Colonic mucosa (tissue), 4 donors: ENCODE results near the gene OR14K1. TPM values are rescaled to one million over a fixed set of nuclear protein-coding genes. Genes with fewer than 3 reads are reported as not detected.
"Not testable (repeated sequence)": the region's sequence is repeated elsewhere in the genome, so short reads cannot be mapped to it uniquely, and the experiment has no call there.

Experiments used
- DNase-seq: peaks from one replicate; pipeline ENCODE4 v3.0.0-alpha.2; 2020
- H3K27ac ChIP-seq: fragments of 200-600 bp; one replicate; pipeline ENCODE4 v1.8.0; 2021
- H3K27me3 ChIP-seq: fragments of 200-600 bp; one replicate; pipeline ENCODE4 v1.8.0; 2021
- H3K36me3 ChIP-seq: fragments of 200-600 bp; one replicate; pipeline ENCODE4 v1.8.0; 2021
- H3K4me1 ChIP-seq: fragments of 200-600 bp; one replicate; pipeline ENCODE4 v1.8.0; 2021; ENCODE audit warnings: mild to moderate bottlenecking
- H3K4me3 ChIP-seq: fragments of 200-600 bp; one replicate; pipeline ENCODE4 v1.8.0; 2021
- H3K9ac ChIP-seq, 2 donors: one replicate each; pipeline ENCODE4 v1.7.0; 2013; ENCODE audit warnings: control low read depth in 2 of 2, low read depth in 2 of 2, low read length in 2 of 2
- H3K9me3 ChIP-seq: fragments of 200-600 bp; one replicate; pipeline ENCODE4 v1.8.0; 2021
- CTCF ChIP-seq: fragments of 200-600 bp; IDR thresholded peaks from one replicate; pipeline ENCODE4 v1.8.0; 2022; ENCODE audit warnings: antibody characterized with exemption, mild to moderate bottlenecking
- intact Hi-C: fragments of 100-400 bp; cut with DNase I; formaldehyde crosslinking; loops from one replicate; pipeline ENCODE4 v1.14.1; 2022
- total RNA-seq, 2 donors: library from RNA; stranded (reverse); fragmentation: NEBNext Ultra II Directional in 1 of 2; extraction: Animal tissue kit (Norgen Biotek cat#: 25700) in 1 of 2; gene quantifications; one replicate each; pipeline ENCODE4 v1.2.1, GENCODE V29; 2021
- donor health status: healthy.
- donor health status: DM: no; HTN: no; CAD: no.
- donor health status: DM: no; HTN: no; CAD: no.

OR14K1 gene
- total RNA-seq, 2 donors from 2014 or later = not detected

GRCh38 chr1:247749870-247750269 lies 11.5 kb downstream of the OR14K1 start:
- intact Hi-C loops = no loop called here
- no peak overlapping the region for H3K4me3 ChIP-seq
- TF ChIP-seq CTCF = no peak
- no peaks in the 10 kb centered on the region for H3K36me3 ChIP-seq
- no peaks in the 10 kb centered on the region for H3K4me1 ChIP-seq
- H3K27me3 ChIP-seq = no peaks in the 10 kb centered on the region
- no peak overlapping the region for H3K27ac ChIP-seq
- DNase-seq = no peak
- no peaks in the 10 kb centered on the region for H3K9me3 ChIP-seq
- no peak overlapping the region for H3K9ac ChIP-seq

- H3K9me3 ChIP-seq, H3K27ac ChIP-seq, H3K4me1 ChIP-seq, H3K9ac ChIP-seq, DNase-seq, H3K36me3 ChIP-seq, intact Hi-C loops, H3K27me3 ChIP-seq, H3K4me3 ChIP-seq: not testable (repeated sequence)
These were observed 15.9 kb downstream of the OR14K1 start for GRCh38 chr1:247754311-247754710.

GRCh38 chr1:247760456-247760855 lies 22.0 kb downstream of the OR14K1 start, which contains the start of gene OR1C1:
OR1C1 (minus strand) TSS chr1:247760556; CDS start chr1:247758406, 2,150 bp downstream.
- H3K4me3 ChIP-seq = no peak within 1 kb of the TSS
- TF ChIP-seq CTCF = no peak

GRCh38 chr1:247769603-247770002 lies 31.2 kb downstream of the OR14K1 start:
- H3K9ac ChIP-seq = no peak overlapping the region
- TF ChIP-seq CTCF = no peak
- H3K36me3 ChIP-seq = no peaks in the 10 kb centered on the region
- no peaks in the 10 kb centered on the region for H3K27me3 ChIP-seq
- no peak overlapping the region for H3K4me3 ChIP-seq
- no peak for DNase-seq
- no peak overlapping the region for H3K27ac ChIP-seq
- no peaks in the 10 kb centered on the region for H3K9me3 ChIP-seq
- no peaks in the 10 kb centered on the region for H3K4me1 ChIP-seq
- intact Hi-C loops = no loop called here

More at GRCh38 chr1:247760456-247760855, 22.0 kb downstream of the OR14K1 start, which contains the start of gene OR1C1:
- Histone ChIP-seq H3K9me3 (no peaks in the 10 kb centered on the region), H3K4me1 (no peaks in the 10 kb centered on the region), H3K9ac (no peak within 1 kb of the TSS), H3K27ac (no peak within 1 kb of the TSS), H3K27me3 (no peaks in the 10 kb centered on the region), H3K36me3 (no peaks in the 10 kb centered on the region)
- no peak for DNase-seq
- intact Hi-C loops = no loop called here

Other genes with a start within 250 kb of the OR14K1 start
- not detected for gene OR2C3, start 202.2 kb upstream of the OR14K1 start, total RNA-seq
- under 1 TPM; 0.40 to 0.48 TPM for gene GCSAML, start 189.5 kb upstream of the OR14K1 start, total RNA-seq
- not detected for gene OR2G2, start 150.3 kb upstream of the OR14K1 start, total RNA-seq
- gene OR2G3, start 133.0 kb upstream of the OR14K1 start, total RNA-seq = not detected
- gene OR13G1, start 58.9 kb upstream of the OR14K1 start, total RNA-seq = not detected
- not detected for gene OR6F1, start 22.0 kb upstream of the OR14K1 start, total RNA-seq
- not detected for gene OR14A2, start 9.5 kb downstream of the OR14K1 start, total RNA-seq
- not detected for gene OR1C1, start 21.9 kb downstream of the OR14K1 start, total RNA-seq
- gene OR14A16, start 85.5 kb downstream of the OR14K1 start, total RNA-seq = not detected
- gene OR11L1, start 103.3 kb downstream of the OR14K1 start, total RNA-seq = not detected
- 1 to 10 TPM; 2.4 to 3.6 TPM for gene TRIM58, start 118.6 kb downstream of the OR14K1 start, total RNA-seq
- under 1 TPM; 0.82 to 0.96 TPM for gene OR2W3, start 157.0 kb downstream of the OR14K1 start, total RNA-seq
- not detected for gene OR2T8, start 181.6 kb downstream of the OR14K1 start, total RNA-seq
- gene OR2AJ1, start 186.3 kb downstream of the OR14K1 start, total RNA-seq = not detected
- not detected for gene OR2L8, start 210.2 kb downstream of the OR14K1 start, total RNA-seq
- not detected for gene OR2AK2, start 226.6 kb downstream of the OR14K1 start, total RNA-seq